Panc1 (cell line): ENCODE data around the gene UBE2L6. TPM values are rescaled to one million over a fixed set of nuclear protein-coding genes. Genes with fewer than 3 reads are reported as not detected.

Experiments used
- ATAC-seq: fragments of 200-7000 bp; cut with Tn5 transposase; 2 replicates; pipeline ENCODE4 v1.9.1; 2020; ENCODE audit warnings: mild to moderate bottlenecking, moderate library complexity
- BruUV-seq: library from RNA; stranded (reverse); fragments of 400-500 nt; replicated peaks from 2 replicates; lab custom pipeline; 2021; lab: Mats Ljungman, UMichigan
- CTCF ChIA-PET: fragments of 300-600 bp; sonication (Branson Sonifier 250); formaldehyde crosslinking; loops from one replicate; lab custom pipeline; 2022; ENCODE audit warnings: antibody characterized with exemption; lab: Charles Lee
- POLR2A ChIA-PET: fragments of 300-600 bp; sonication (Branson Sonifier 250); formaldehyde crosslinking; loops from one replicate; lab custom pipeline; 2022; ENCODE audit warnings: antibody characterized with exemption; lab: Charles Lee
- DNase-seq: peaks from one replicate; pipeline ENCODE4 v3.0.0-alpha.2; 2010; ENCODE audit warnings: low read depth, low spot score
- H3K27ac ChIP-seq: 2 replicates; pipeline ENCODE4 v1.5.1; 2011; ENCODE audit warnings: mild to moderate bottlenecking, low read length, inconsistent platforms
- H3K27me3 ChIP-seq: fragments of 200-500 bp; sonication (Bioruptor generic); 2 replicates; pipeline ENCODE4 v1.6.0; 2014; ENCODE audit warnings: low read length, inconsistent platforms; ENCODE audit not compliant: control insufficient read depth, insufficient read depth
- H3K36me3 ChIP-seq: fragments of 200-500 bp; sonication (Bioruptor generic); 2 replicates; pipeline ENCODE4 v1.5.1; 2014; ENCODE audit warnings: inconsistent platforms, mild to moderate bottlenecking, low read length, moderate library complexity; ENCODE audit not compliant: control insufficient read depth, insufficient read depth
- H3K4me1 ChIP-seq: 2 replicates; pipeline ENCODE4 v1.5.1; 2011; ENCODE audit warnings: inconsistent platforms, mild to moderate bottlenecking, low read length, moderate library complexity; ENCODE audit not compliant: control insufficient read depth, insufficient read depth
- H3K4me3 ChIP-seq, 2 experiments: 2 replicates each; pipeline ENCODE4 v1.5.1; 2011 to 2012; ENCODE audit warnings: low read depth in 2 of 2, low read length in 2 of 2, mild to moderate bottlenecking in 2 of 2, inconsistent platforms in 1 of 2, moderate library complexity in 1 of 2
- H3K9me3 ChIP-seq: fragments of 200-500 bp; sonication (Bioruptor generic); 2 replicates; pipeline ENCODE4 v1.5.1; 2014; ENCODE audit warnings: low read depth, mild to moderate bottlenecking, inconsistent platforms, low read length, moderate library complexity; ENCODE audit not compliant: control insufficient read depth, insufficient read depth
- CTCF ChIP-seq: fragments of 450-650 bp; IDR thresholded peaks from 2 replicates; pipeline ENCODE4 v1.5.1; 2017; ENCODE audit warnings: mild to moderate bottlenecking
- POLR2AphosphoS5 ChIP-seq: IDR thresholded peaks from 2 replicates; pipeline ENCODE4 v1.6.1; 2012; ENCODE audit warnings: mild to moderate bottlenecking, low read depth, low read length, moderate library complexity
- REST ChIP-seq, 2 experiments: IDR thresholded peaks; 2 replicates each; pipeline ENCODE4 v1.6.1; 2011 to 2012; ENCODE audit warnings: low read depth in 2 of 2, control low read depth in 1 of 2, low read length in 1 of 2, mild to moderate bottlenecking in 1 of 2, moderate library complexity in 1 of 2; ENCODE audit not compliant: insufficient read depth in 1 of 2
- SIN3A ChIP-seq: IDR thresholded peaks from 2 replicates; pipeline ENCODE4 v1.6.1; 2012; ENCODE audit warnings: low read depth, mild to moderate bottlenecking, low read length, moderate library complexity, borderline replicate concordance; ENCODE audit not compliant: insufficient read depth
- TCF7L2 ChIP-seq: IDR thresholded peaks from 2 replicates; pipeline ENCODE4 v1.6.1; 2011; ENCODE audit warnings: mild to moderate bottlenecking, low read depth, low read length, inconsistent platforms
- in situ Hi-C: cut with HindIII; loops from 2 replicates; pipeline ENCODE4 v1.10.0; 2016; ENCODE audit warnings: low sequenced_read_pairs, low pct_unique_long_range_greater_than_20kb
- intact Hi-C: fragments of 100-400 bp; cut with micrococcal nuclease; formaldehyde crosslinking; loops from one replicate; pipeline ENCODE4 v1.10.0; 2022; ENCODE audit not compliant: unreplicated experiment
- total RNA-seq: library from RNA; stranded (reverse); gene quantifications from one replicate; pipeline ENCODE4 v1.2.1, GENCODE V29; 2021; ENCODE audit not compliant: unreplicated experiment

The UBE2L6 gene
- total RNA-seq, 1 experiment from 2014 or later: 19.1 TPM

- in situ Hi-C loops: no loop called here
- Histone ChIP-seq H3K36me3 (no peaks in the 10 kb centered on the region), H3K27ac (no peak overlapping the region), H3K4me3 (no peak overlapping the region), H3K4me1 (no peaks in the 10 kb centered on the region), H3K9me3 (no peaks in the 10 kb centered on the region), H3K27me3 (no peaks in the 10 kb centered on the region)
- BruUV-seq: no TSS peak
- intact Hi-C loops: no loop called here
- DNase-seq (no peak), ATAC-seq (no peak)
- no peak for TF ChIP-seq POLR2AphosphoS5
- CTCF ChIA-PET: interaction anchor here (0.7 kb wide), 1 partner anchor 16 kb away, joined by 3 read pairs; no protein-coding TSS in a partner anchor
- POLR2A ChIA-PET: no interaction called here
Observed at GRCh38 chr11:57541169-57541568, 26.3 kb downstream of the UBE2L6 start.

GRCh38 chr11:57539342-57539741 lies 28.1 kb downstream of the UBE2L6 start:
- no peaks in the 10 kb centered on the region for H3K4me1 ChIP-seq
- TF ChIP-seq REST (IDR thresholded peaks at IDR 0.05; ENCODE audit: insufficient read depth in 1 of 2, low read depth in 2 of 2, low read length in 1 of 2): no peak
- no peak for TF ChIP-seq POLR2AphosphoS5
- TF ChIP-seq TCF7L2: no peak
- no peak for TF ChIP-seq SIN3A
- TF ChIP-seq CTCF: no peak
- no peak for DNase-seq
- ATAC-seq: no peak
- H3K4me3 ChIP-seq: no peak overlapping the region
- H3K9me3 ChIP-seq: no peaks in the 10 kb centered on the region
- H3K27me3 ChIP-seq: no peaks in the 10 kb centered on the region
- H3K27ac ChIP-seq: no peak overlapping the region
- ChIA-PET CTCF (no interaction called here), POLR2A (no interaction called here)
- in situ Hi-C loops (no loop called here), intact Hi-C loops (no loop called here)
- H3K36me3 ChIP-seq: no peaks in the 10 kb centered on the region
- no TSS peak for BruUV-seq

- no peaks in the 10 kb centered on the region for H3K4me1 ChIP-seq
- no peaks in the 10 kb centered on the region for H3K27me3 ChIP-seq
- BruUV-seq: no TSS peak
- H3K36me3 ChIP-seq: no peaks in the 10 kb centered on the region
- intact Hi-C loops: no loop called here
- H3K9me3 ChIP-seq: no peaks in the 10 kb centered on the region
- TF ChIP-seq REST (IDR thresholded peaks at IDR 0.05; ENCODE audit: insufficient read depth in 1 of 2, low read depth in 2 of 2, low read length in 1 of 2) (no peak), TCF7L2 (no peak), CTCF (no peak), POLR2AphosphoS5 (no peak), SIN3A (no peak)
- ChIA-PET POLR2A (no interaction called here), CTCF (no interaction called here)
- DNase-seq (no peak), ATAC-seq (no peak)
- in situ Hi-C loops: no loop called here
- H3K27ac ChIP-seq: no peak within 1 kb of the TSS
- H3K4me3 ChIP-seq: no peak within 1 kb of the TSS
Observed at GRCh38 chr11:57536947-57537619, 30.4 kb downstream of the UBE2L6 start, which contains the start of gene SMTNL1. Gene SMTNL1 (plus strand): TSS chr11:57537595. CDS start chr11:57542643, 5,048 bp downstream.
